Stimulated activated CD8-positive, alpha-beta memory T cell treated with anti-CD3 and anti-CD28 coated beads, Interleukin-7, amount 100 ng/mL, for 24 hours (primary cell): ENCODE measurements around the gene BTG4.

Source experiments
- DNase-seq: peaks from one replicate; pipeline ENCODE4 v3.0.0-alpha.2; 2020; ENCODE audit warnings: low read depth

BTG4 gene

GRCh38 chr11:111490496-111490895 is 21.7 kb downstream of the BTG4 start:
- no peak for DNase-seq

- no peak for DNase-seq
Measured at GRCh38 chr11:111483431-111483830, 28.8 kb downstream of the BTG4 start.

GRCh38 chr11:111479666-111480065 is 32.5 kb downstream of the BTG4 start:
- DNase-seq = no peak

DNA sequence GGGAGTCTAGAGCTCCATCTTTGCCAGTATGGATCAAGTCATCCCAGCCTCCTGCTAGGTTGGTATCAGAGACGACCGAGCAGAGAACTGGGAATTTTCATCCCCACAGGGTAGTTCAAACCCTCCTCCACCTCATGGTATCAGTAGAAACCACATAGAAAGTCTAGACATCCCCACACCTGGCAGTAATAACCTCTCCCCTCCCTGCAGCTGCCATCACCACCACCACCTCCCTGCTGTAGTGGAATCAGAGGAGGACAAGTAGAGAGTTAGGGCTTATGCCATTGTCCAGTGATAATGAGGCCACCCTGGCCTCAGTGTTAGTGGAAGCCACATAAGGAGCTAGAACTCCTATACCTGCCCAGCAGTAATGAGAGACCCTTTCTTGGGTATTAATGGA is 34.3 kb downstream of the BTG4 start:
- DNase-seq = no peak

GRCh38 chr11:111476956-111477355 is 35.2 kb downstream of the BTG4 start:
- DNase-seq = no peak

GRCh38 chr11:111476366-111476765 is 35.8 kb downstream of the BTG4 start:
- DNase-seq = no peak

DNA sequence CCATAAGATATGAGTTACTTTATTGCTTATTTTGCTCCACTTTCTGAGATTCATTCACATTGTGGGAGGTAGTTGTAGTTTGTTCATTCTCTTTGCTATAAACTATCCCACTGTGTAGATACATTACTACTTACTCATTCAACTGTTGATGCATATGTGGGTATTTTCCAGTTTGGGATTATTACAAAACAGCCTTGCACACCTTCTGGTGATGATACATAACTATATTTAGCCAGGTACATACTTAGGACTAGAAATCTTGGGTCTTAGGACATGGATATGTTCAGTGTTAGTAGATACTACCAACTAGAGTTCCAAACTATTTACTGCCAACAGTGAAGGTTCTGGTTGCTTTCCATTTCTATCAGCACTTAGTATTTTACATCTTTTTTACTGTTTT is 37.8 kb downstream of the BTG4 start:
- DNase-seq = no peak

DNA sequence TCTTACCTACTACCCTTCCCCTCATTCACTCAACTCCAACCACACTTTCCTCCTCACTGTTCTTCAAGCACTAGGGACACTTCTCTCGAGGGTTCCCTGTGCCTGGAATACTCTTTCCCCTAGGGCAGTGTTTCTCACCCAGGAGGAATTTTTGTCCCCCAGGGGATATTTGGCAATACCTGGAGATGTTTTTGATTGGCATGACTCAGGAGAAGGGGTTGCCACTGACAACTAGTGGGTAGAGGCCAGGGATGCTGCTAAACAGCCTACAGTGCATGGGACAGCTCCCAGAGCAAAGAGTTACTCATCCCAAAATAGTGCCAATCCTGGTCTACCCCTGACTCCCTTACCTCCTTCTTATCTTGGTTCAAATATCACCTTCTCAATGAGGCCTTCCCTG is 40.0 kb downstream of the BTG4 start:
- DNase-seq = no peak

DNA sequence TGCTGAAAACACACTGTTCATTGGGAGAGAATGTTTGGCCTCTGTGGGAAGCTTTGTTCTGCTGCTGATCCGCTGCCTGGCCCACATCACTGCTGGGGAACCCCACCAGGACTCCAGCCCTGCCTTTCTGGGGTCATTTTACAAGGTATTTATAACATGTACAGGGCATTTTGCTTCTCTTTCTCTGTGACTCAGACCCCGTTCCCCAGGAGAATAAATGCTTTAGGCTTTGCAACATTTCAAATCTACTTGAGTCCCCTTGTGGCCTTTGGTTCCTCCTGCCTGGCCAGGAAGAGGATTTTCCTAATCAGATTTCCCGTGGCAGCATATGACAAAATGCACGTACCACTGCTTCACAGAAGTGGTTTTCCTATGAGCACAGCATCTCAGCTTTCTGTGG is 43.0 kb downstream of the BTG4 start:
- DNase-seq = no peak

DNA sequence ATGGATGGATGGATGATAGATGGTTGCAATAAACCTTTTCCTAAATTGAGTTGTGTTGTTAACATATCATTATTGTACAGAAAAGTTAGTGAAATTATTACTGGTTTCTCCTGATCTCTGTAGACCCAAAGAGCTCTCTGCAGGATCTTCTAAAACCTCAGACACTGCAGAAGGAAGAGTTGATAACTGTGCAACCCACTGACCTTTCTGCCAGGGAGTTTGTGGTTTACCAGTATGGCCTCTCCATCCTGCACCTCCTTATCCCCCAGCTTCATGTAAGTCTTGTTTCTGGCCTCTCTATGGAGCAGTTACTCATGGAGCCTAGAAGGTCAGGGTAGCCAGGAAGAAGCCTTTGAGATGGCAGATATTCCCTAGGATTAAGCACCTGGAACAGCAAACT is 45.6 kb downstream of the BTG4 start:
- no peak for DNase-seq

GRCh38 chr11:111465400-111465799 is 46.8 kb downstream of the BTG4 start:
- DNase-seq = no peak

DNA sequence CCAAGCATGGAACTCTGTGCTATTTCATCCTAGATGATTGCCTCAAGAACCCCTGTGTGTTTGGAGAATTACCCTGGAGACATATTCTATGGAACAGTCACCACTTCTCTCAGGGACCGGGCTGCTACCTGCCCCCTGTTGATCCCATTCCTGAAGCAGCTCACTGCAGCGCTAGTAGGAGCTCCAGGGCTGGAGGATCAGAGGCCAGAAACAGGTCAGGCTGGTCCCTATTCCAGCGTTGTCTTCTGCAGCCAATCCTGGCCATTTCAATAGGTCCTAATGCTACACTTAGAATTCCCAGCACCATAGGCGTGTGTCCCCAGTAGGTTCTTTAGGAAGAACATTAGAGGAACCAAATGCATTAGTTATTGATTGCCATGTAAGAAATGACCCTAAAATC is 48.9 kb downstream of the BTG4 start:
- DNase-seq = no peak

DNA sequence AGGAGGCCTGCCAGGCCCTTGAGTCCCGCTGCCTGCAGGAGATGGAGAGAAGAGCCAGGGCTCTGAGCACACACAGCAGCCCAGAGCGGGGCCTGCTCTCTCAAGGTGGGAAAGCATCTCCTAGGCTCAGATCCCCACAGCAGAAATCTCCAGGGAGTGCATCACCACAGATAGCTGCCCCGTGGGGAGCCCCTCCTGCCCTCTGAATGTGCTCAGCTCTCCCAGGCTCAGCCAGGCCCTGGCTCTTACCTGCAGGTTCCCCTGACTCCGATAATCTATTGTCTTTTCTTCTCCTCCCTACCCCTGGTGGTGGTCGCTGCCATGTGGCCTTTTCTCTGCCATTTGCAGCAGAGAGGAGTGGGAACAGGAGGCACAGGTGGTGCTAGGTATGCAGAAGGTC is 49.9 kb downstream of the BTG4 start:
- no peak for DNase-seq

DNA sequence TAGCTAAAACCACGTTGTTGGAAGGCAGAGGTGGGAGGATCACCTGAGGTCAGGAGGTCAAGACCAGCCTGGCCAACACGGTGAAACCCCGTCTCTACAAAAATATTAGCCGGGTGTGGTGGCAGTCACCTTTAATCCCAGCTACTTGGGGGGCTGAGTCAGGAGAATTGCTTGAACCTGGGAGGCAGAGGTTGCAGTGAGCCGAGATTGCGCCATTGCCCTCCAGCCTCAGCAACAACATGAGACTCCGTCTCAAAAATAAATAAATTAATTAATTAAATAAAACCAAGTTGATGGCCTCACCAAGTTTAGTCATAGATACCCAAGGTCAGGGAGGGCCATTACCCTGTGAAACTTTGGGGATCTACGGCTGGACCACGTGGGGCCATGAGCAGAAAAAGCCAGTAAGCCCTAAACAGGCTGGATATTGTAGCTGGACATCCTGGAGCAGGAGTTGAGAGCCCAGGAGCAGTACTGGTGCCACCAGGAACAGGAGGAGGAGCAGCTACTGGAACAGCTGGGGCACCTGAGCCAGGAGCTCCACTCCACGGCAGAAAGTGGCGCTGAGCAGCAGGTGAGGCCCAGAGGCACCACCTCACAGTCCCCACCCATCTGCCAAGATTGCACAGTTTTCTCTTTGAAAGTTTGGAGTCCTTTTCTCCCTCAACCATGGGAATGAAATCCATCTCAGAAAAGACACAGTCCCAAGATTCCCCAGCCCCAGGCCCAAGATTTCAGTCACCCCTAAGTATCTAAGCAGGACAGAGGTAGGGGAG is 50.5 kb downstream of the BTG4 start:
- no peak for DNase-seq

GRCh38 chr11:111460856-111461255 is 51.3 kb downstream of the BTG4 start:
- no peak for DNase-seq

GRCh38 chr11:111460340-111460739 is 51.8 kb downstream of the BTG4 start:
- no peak for DNase-seq

- DNase-seq = no peak
Measured at GRCh38 chr11:111459506-111460270, 52.5 kb downstream of the BTG4 start.

GRCh38 chr11:111457731-111458368 is 54.3 kb downstream of the BTG4 start:
- DNase-seq = no peak

- DNase-seq = no peak
Measured at GRCh38 chr11:111456859-111457730, 55.1 kb downstream of the BTG4 start.

DNA sequence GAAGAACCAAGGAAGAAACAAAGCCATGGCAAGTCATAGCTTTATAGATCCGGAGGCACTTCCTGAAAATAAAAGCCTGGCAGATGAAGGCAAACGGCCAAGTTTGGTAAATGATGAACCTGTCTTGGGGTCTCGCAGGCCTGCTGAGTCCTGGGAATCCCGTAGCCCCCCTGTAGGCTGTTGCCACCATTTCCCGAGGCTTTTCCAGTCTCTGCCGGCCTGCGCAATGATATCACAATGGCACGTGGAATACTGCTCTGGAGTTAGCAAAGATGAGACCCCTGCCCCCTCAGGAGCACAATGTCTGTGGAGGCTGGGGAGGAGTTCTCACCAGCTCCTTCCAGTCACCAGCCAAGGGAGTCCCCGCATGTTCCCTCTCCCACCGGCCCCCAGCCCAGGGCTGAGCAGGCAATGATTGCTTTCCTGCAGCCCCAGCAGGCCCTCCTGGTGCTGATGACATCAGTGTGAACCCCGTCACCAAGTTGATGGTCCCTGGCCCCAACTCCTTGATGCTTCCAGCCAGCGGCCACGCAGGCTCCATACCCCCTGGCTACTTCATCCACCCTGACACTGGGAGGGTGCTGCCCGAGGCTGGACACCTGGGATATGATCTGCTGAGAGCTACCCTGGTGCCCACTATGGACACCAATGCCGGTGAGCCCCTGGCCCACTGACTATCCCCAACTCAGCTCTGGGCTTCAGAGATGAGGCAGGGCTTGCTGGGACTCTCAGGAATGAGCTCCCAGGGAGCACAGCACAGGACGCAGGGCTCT is 55.9 kb downstream of the BTG4 start:
- DNase-seq = no peak
